HG03039 (cell line): ENCODE results near the gene SLC24A1.
"Not testable (repeated sequence)": the region's sequence is repeated elsewhere in the genome, so short reads cannot be mapped to it uniquely, and the experiment has no call there.

Experiments
- ATAC-seq: cut with Tn5 transposase; IDR thresholded peaks from one replicate; pipeline ENCODE4 v1.9.1; 2021; ENCODE audit warnings: mild to moderate bottlenecking, moderate library complexity; ENCODE audit not compliant: unreplicated experiment

Gene SLC24A1

GRCh38 chr15:65615887-65616286 lies 5.9 kb upstream of the SLC24A1 start:
- not testable (repeated sequence) for ATAC-seq

- no peak for ATAC-seq
Observed at GRCh38 chr15:65618560-65619109, 3.1 kb upstream of the SLC24A1 start.

DNA sequence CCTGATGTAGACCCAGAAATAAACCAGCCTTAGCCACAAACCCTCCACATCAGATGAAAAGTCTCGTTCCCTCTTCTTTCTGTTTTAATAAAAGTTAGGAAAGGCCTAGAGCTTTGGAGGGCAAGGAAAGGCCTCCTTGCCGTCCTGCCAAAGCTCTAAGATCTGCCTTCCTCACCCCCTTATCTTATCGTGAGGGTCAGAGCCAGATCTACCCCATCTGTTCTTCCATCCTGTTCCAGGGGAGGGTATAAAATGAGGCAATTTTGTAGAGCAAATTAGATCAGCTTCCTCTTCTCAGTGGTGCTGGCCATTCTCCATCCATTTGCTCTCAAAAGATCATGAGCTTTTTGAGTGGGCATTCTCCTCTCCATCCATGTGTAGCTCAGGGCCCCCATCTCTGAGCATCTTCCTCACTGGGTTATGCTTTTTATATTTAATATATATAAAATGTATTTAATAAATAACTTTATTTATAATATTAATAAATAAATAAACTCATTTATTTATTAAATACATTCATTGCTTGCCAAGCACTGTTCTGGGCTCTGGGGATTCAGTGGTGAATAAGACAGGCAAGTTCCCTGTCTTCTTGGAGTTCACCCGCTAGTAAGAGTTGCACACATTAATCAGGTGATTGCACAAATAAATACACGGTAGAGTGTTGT lies 2.0 kb upstream of the SLC24A1 start:
- no peak for ATAC-seq

DNA sequence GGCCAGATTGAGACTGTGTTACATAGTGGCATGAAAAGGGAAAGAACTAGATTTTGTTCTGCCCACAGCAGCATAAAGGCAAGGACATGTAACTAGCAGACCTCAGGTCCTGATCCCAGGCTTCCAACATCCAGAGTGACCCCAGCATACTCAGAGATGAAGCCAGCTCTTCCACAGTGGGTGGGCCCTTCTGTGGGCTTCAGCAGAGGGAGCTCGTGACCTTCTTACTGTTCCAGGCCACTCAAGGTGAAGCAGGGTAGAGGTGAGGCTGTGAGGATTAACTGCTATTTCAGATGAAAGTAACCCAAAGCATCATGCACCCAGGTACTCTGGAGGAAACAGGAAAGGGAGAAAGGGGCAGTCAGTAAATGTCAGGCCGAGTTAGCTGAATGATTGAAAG lies 905 bp upstream of the SLC24A1 start:
- ATAC-seq, result no peak

- ATAC-seq, result no peak
Observed at GRCh38 chr15:65623103-65623502, 1.4 kb downstream of the SLC24A1 start.

- no peak for ATAC-seq
Observed at GRCh38 chr15:65626856-65627255, 5.1 kb downstream of the SLC24A1 start.

- no peak for ATAC-seq
Observed at GRCh38 chr15:65629548-65629947, 7.8 kb downstream of the SLC24A1 start.

DNA sequence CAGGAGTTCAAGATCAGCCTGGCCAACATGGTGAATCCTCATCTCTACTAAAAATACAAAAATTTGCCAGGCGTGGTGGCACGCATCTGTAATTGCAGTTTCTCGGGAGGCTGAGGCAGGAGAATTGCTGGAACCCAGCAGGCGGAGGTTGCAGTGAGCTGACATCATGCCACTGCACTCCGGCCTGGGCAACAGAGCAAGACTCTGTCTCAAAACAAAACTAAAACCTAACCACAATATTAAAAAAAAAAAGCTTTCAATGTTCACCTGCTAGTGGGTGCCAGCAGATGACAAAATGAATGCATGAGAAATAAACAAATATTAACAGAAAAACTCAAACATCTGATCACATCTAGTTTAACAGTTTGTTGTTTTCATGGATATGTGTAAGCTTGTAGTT lies 9.0 kb downstream of the SLC24A1 start:
- ATAC-seq, result no peak

DNA sequence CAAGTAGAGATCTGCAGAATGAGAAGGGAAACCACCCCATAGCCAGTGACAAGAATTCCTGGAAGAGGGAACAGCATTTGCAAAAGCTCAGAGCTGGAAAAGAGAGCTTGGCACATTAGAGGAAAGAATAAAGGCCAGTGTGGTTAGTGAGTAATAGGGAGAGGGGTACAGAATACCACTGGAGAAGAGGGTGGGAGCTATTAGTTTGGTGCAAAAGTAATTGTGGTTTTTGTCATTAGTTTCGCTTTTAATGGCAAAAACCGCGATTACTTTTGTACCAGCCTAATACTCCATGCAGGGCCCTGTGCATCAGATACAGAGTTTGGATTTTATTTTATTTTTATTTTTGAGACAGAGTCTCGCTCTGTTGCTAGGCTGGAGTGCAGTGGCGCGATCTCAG lies 9.8 kb downstream of the SLC24A1 start:
- ATAC-seq, result no peak

- ATAC-seq, result no peak
Observed at GRCh38 chr15:65632780-65633375, 11.1 kb downstream of the SLC24A1 start.

DNA sequence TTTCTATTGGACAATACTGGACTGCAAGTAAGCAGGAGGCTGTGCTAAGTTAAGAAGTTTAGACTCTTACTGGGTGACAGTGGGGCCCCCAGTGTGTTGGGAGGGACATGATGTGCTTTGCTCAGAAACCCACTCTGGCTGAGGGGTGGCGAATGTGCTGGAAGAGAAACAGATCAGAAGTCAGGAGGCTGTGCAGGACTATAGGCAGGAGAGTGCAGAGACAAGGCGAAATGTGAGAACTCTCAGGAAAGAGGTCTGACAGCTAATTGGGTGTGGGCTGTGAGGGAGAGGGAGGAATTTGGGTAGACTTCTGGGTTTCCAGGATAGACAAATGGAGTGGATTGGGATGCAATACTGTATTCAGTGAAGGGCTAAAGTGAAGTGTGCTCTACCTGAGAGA lies 12.0 kb downstream of the SLC24A1 start:
- no peak for ATAC-seq

DNA sequence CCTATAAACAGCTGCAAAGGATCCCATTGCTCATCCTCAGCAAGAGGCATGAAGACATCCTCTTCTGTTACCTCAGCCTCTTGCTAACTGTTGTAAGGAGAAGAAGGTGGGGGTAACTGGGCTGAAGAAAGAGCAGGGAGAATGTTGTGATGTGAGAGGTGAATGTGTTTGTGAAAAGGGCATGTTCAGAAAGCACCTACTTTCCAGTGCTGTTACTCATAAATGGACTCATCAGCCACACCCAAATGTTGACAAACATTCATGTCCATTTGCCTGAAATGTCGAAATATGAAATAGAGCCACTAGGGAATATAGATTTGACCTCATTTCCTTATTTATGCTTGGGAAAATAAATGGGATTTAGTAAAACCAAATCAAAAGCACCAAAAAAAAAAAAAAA lies 12.6 kb downstream of the SLC24A1 start:
- ATAC-seq, result no peak

- no peak for ATAC-seq
Observed at GRCh38 chr15:65638109-65638508, 16.4 kb downstream of the SLC24A1 start.

DNA sequence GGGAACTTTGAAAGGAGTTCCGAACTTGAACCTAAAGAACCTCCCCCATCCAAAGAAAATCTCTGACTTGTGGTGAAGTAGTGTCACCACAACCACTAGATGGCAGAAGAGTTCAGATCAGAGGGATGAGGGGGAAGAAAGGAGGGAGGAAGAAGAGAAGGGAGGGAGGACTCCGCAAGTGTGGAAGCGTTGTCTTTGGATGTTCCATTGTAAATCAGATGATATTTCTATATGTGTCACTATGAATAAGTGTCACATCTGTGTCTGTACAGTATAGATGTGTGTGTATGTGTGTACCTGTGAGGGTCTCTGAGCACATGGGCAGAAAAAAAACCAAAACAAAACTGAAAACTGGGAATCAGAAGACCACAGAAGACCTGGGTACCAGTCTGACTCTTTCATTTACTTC lies 16.9 kb downstream of the SLC24A1 start:
- ATAC-seq, result no peak

DNA sequence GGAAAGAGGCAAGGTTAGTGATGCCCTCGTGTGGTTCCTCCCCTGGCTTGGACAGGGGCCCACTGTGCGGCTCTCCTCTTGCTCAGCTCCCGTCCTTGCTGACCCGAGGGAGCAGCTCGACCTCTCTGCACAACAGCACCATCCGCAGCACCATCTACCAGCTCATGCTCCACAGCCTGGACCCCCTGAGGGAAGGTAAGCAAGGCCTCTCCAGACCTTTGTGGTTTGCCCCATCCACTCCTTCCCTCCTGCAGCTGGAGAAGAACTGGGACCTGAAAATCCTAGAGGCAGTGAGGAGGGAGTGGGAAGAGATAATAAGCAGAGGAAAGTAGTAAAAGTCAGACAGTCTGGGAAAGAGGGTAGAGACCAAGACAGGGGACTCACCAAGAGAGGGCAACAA lies 17.8 kb downstream of the SLC24A1 start:
- ATAC-seq, result no peak

GRCh38 chr15:65641768-65642475 lies 20.2 kb downstream of the SLC24A1 start:
- ATAC-seq, result no peak

- no peak for ATAC-seq
Observed at GRCh38 chr15:65642594-65642993, 20.9 kb downstream of the SLC24A1 start.

GRCh38 chr15:65644282-65644681 lies 22.5 kb downstream of the SLC24A1 start:
- ATAC-seq, result no peak

GRCh38 chr15:65645392-65645791 lies 23.7 kb downstream of the SLC24A1 start:
- no peak for ATAC-seq

- ATAC-seq, result no peak
Observed at GRCh38 chr15:65646486-65646885, 24.7 kb downstream of the SLC24A1 start.

GRCh38 chr15:65650312-65651041 lies 28.7 kb downstream of the SLC24A1 start:
- ATAC-seq, result no peak

DNA sequence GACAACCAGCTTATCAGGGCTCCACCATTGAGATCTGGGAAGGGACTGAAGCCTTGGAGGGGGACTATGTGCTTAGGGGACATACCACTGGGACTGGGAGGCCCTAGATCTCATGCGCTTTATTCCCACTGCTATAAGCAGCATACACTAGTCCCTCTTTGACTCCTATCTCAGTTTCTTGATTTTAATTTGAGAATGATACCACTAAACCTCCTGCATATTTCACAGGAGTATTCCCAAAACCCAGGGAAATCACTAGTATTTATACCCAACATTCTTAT lies 29.2 kb downstream of the SLC24A1 start:
- ATAC-seq, result no peak
